SKM-1 treated with dmso at 0.1 percent for 144 hours (cell line): ENCODE results near the gene SH3BP4.

Source experiments
- DNase-seq: peaks from one replicate; lab custom pipeline; 2025; ENCODE audit not compliant: unreplicated experiment; lab: John Stamatoyannopoulos, UW

SH3BP4 gene

DNA sequence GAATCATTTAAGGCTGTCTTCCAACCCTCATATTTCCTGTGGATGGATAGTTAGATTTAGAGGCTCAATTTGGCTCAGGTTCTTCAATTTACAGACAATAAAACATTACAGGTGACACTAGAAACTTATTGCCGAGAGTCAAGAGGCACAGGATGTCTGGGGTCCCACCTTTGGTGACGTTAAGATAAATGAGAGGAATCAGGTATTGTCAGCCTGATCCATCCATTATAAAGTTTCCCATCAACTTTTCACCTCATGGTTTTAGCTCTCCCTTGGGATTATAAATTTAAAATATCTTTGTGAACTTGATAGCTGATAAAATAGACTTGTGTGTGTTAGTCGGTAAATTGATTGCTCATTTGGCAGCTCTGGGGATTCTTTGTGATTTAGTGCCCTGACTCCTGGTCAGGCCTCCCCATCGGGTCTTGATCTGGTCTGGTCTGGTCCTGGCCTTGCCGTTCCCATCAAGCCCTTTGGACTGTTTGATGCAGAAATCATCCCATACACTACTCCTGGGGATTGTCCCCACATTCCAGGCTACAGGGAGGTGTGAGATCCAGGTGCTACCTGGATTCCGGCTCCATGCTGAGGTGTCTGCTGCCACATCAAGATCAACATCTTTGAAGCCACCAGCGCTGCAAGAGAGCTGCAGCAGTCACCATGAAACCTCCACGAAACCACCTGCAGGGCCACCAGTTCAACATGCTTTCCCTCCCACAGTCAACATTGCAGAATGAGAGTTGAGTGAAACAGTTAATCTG, 130.9 kb downstream of the SH3BP4 start:
- no peak for DNase-seq

GRCh38 chr2:235083822-235084221, 132.0 kb downstream of the SH3BP4 start:
- no peak for DNase-seq

- DNase-seq: no peak
Measured at GRCh38 chr2:235084424-235084823, 132.6 kb downstream of the SH3BP4 start.

DNA sequence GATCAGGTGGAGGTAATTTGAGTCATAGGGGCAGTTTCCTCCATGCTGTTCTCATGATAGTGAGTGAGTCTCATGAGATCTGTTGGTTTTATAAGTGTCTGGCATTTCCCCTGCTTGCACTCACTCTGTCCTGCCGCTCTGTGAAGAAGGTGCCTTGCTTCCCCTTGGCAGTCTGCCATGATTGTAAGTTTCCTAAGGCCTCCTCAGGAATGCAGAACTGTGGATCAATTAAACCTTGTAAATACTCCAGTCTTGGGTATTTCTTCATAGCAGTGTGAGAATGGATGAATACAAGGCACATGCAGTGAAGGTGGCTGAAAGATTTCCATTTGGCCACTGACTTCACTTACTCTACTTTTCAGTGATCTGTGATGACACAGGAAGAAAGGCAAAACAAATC, 133.7 kb downstream of the SH3BP4 start:
- DNase-seq: no peak

GRCh38 chr2:235086481-235087184, 134.8 kb downstream of the SH3BP4 start:
- no peak for DNase-seq

- no peak for DNase-seq
Measured at GRCh38 chr2:235087832-235088495, 136.1 kb downstream of the SH3BP4 start.

DNA sequence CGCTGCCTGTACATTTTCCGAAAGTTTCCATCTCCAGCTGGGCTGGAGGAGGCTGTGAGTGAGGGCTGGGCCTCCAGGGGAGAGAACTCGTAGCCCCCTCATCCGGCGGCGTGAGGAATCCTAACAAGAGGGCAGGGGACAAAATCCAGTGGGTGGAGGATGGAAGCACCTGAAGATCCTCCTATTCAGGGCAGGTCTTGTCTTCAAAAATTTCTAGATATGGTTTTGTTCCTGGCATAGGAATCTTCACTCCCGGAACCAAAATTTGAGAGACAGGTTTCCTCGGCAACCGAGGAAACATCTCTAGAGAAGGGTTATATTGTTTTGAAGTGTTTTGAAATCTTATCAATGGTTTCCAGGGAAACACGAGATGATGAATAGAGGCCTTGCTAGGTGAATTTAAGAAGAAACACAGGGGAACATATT, 136.7 kb downstream of the SH3BP4 start:
- no peak for DNase-seq

DNA sequence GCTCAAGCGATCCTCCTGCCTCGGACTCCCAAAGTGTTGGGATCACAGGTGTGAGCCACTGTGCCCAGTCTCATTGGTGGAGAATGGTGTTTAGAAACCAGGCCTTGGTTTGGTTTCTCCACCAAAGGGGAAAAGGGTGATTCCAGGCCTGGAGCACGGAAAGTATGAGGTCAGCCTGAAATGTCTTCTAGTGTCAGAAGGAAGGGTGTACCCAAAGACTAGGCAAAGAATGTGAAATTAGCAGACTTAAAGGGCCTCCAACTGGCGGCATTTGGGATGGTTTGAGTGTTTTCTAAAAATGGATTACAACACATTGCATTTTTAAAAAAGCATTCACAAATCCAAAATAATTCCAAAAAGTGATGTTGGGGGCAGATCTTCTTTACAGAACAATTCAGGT, 139.6 kb downstream of the SH3BP4 start:
- no peak for DNase-seq

- no peak for DNase-seq
Measured at GRCh38 chr2:235091983-235092382, 140.2 kb downstream of the SH3BP4 start.

- DNase-seq: no peak
Measured at GRCh38 chr2:235092433-235093223, 140.8 kb downstream of the SH3BP4 start.

DNA sequence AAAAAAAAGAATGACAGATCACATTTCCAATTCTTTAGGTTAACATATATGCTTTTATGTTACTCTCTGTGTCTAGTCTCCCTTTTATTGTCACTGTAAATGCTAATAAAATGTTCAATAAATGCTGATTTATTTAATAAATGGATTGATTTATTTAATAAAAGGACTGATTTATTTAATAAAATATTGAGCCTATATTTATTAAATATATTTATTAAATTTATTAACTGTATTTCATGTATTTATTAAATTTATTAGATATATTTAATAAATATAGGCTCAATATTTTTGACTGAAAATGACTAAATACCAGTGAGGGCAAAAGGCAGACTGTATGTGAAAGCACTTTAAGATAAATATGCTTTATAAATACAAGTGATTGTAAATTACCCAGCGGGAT, 142.6 kb downstream of the SH3BP4 start:
- no peak for DNase-seq

- no peak for DNase-seq
Measured at GRCh38 chr2:235095569-235095968, 143.8 kb downstream of the SH3BP4 start.

GRCh38 chr2:235096447-235096846, 144.6 kb downstream of the SH3BP4 start:
- DNase-seq: no peak

GRCh38 chr2:235097196-235097595, 145.4 kb downstream of the SH3BP4 start:
- DNase-seq: no peak

- DNase-seq: no peak
Measured at GRCh38 chr2:235098269-235098668, 146.5 kb downstream of the SH3BP4 start.

- no peak for DNase-seq
Measured at GRCh38 chr2:235098736-235099494, 147.1 kb downstream of the SH3BP4 start.

DNA sequence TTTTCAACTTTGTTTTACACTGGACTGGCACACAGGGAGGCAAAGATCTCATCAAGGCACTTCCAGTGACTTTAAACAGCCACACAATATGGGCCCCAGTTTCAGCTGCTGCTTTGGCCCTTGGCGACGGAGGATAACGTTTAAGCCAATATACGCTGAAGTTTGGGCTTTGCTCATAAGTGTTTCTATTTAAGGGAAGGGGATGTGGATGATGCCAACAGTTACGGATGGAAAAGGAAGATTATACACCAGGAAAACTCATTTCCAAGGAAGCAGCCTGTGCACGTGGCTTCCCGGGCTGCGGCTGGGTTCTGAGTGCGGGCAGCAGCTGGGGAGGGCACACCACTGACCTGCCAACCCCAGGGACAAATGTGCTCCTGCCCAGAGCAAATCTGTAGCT, 151.1 kb downstream of the SH3BP4 start:
- no peak for DNase-seq
